ENCODE measurements around the gene DNAL4. TPM values are rescaled to one million over a fixed set of nuclear protein-coding genes. Genes with fewer than 3 reads are reported as not detected.

The DNAL4 gene
- total RNA-seq, 1 donor from 2014 or later, result 19.9 TPM

GRCh38 chr22:38799265-38800002 is 5.5 kb upstream of the DNAL4 start:
- TF ChIP-seq CTCF (conservative IDR thresholded peaks at IDR 0.05; ENCODE audit: low read depth, low read length), result no peak
- DNase-seq (ENCODE audit: low read depth), result no peak
- no peak overlapping the region for H3K4me3 ChIP-seq (ENCODE audit: low read depth, low read length)

GRCh38 chr22:38798496-38798895 is 4.6 kb upstream of the DNAL4 start:
- no peak for TF ChIP-seq CTCF (conservative IDR thresholded peaks at IDR 0.05; ENCODE audit: low read depth, low read length)
- H3K4me3 ChIP-seq (ENCODE audit: low read depth, low read length), result no peak overlapping the region
- DNase-seq (ENCODE audit: low read depth), result no peak

GRCh38 chr22:38796262-38796957 is 2.5 kb upstream of the DNAL4 start:
- TF ChIP-seq CTCF (conservative IDR thresholded peaks at IDR 0.05; ENCODE audit: low read depth, low read length), result no peak
- H3K4me3 ChIP-seq (ENCODE audit: low read depth, low read length), result no peak overlapping the region
- no peak for DNase-seq (ENCODE audit: low read depth)

- TF ChIP-seq CTCF (conservative IDR thresholded peaks at IDR 0.05; ENCODE audit: low read depth, low read length), result no peak
- no peak for DNase-seq (ENCODE audit: low read depth)
- no peak overlapping the region for H3K4me3 ChIP-seq (ENCODE audit: low read depth, low read length)
Measured at GRCh38 chr22:38795569-38795968, 1.6 kb upstream of the DNAL4 start.

- no peak for DNase-seq (ENCODE audit: low read depth)
- TF ChIP-seq CTCF (conservative IDR thresholded peaks at IDR 0.05; ENCODE audit: low read depth, low read length), result no peak
Measured at GRCh38 chr22:38793317-38793716, 626 bp downstream of the DNAL4 start.

GRCh38 chr22:38792833-38793232 is 1.1 kb downstream of the DNAL4 start:
- peak overlapping the region; percentile 78 for H3K4me3 ChIP-seq (ENCODE audit: low read depth, low read length)
- DNase-seq (ENCODE audit: low read depth), result no peak
- no peak for TF ChIP-seq CTCF (conservative IDR thresholded peaks at IDR 0.05; ENCODE audit: low read depth, low read length)

More at GRCh38 chr22:38793317-38793716, 626 bp downstream of the DNAL4 start:
- H3K4me3 ChIP-seq (ENCODE audit: low read depth, low read length), result peak overlapping the region; percentile 78
